NOMO-1 (cell line): ENCODE data around the gene HOXA10.

ENCODE experiments used
- DNase-seq, 2 experiments: peaks; one replicate each; lab custom pipeline; 2025; ENCODE audit not compliant: unreplicated experiment in 2 of 2; lab: John Stamatoyannopoulos, UW

The HOXA10 gene

GRCh38 chr7:27157702-27158431, 16.3 kb downstream of the HOXA10 start:
- peak in 1 of 2 experiments; percentile 47 for DNase-seq

GRCh38 chr7:27156916-27157701, 17.0 kb downstream of the HOXA10 start:
- no peak for DNase-seq

- peak; percentile 75 to 86 for DNase-seq
Measured at GRCh38 chr7:27156508-27156898, 17.6 kb downstream of the HOXA10 start, which contains the start of gene HOXA7. Gene HOXA7 (minus strand): TSS chr7:27156675. CDS start chr7:27156545, 130 bp downstream.

- peak in 1 of 2 experiments; percentile 35 for DNase-seq
Measured at GRCh38 chr7:27155816-27156507, 18.2 kb downstream of the HOXA10 start.

- no peak for DNase-seq
Measured at GRCh38 chr7:27154901-27155815, 19.0 kb downstream of the HOXA10 start.

GRCh38 chr7:27154369-27154768, 19.8 kb downstream of the HOXA10 start:
- no peak for DNase-seq

- no peak for DNase-seq
Measured at GRCh38 chr7:27153526-27153925, 20.6 kb downstream of the HOXA10 start.

GRCh38 chr7:27152816-27153442, 21.2 kb downstream of the HOXA10 start:
- DNase-seq, result no peak

GRCh38 chr7:27151931-27152815, 21.9 kb downstream of the HOXA10 start, which contains the start of gene HOXA3:
Gene HOXA3 (minus strand): TSS chr7:27152583. CDS start chr7:27110640, 41,943 bp downstream.
- DNase-seq, result peak; percentile 83 to 84

- no peak for DNase-seq
Measured at GRCh38 chr7:27151341-27151930, 22.7 kb downstream of the HOXA10 start.

- DNase-seq, result peak; percentile 70 to 77
Measured at GRCh38 chr7:27150568-27151340, 23.4 kb downstream of the HOXA10 start.

GRCh38 chr7:27149842-27150567, 24.1 kb downstream of the HOXA10 start:
- DNase-seq, result no peak

GRCh38 chr7:27148756-27149641, 25.1 kb downstream of the HOXA10 start:
- DNase-seq, result no peak

GRCh38 chr7:27148031-27148755, 25.9 kb downstream of the HOXA10 start:
- no peak for DNase-seq
